B cell (primary cell): ENCODE measurements around the gene CADM2. TPM values are rescaled to one million over a fixed set of nuclear protein-coding genes. Genes with fewer than 3 reads are reported as not detected.

Experiments
- ATAC-seq: fragments of 200-7000 bp; cut with Tn5 transposase; one replicate; pipeline ENCODE4 v1.10.0; 2021; ENCODE audit warnings: low read depth, mild to moderate bottlenecking, moderate number of reproducible peaks, moderate library complexity
- CTCF ChIA-PET: fragments of 350-600 bp; sonication (Branson Sonifier 250); formaldehyde crosslinking; loops from one replicate; lab custom pipeline; 2021; ENCODE audit warnings: antibody characterized with exemption, inconsistent platforms; lab: Charles Lee
- POLR2A ChIA-PET: fragments of 350-600 bp; sonication (Branson Sonifier 250); formaldehyde crosslinking; loops from one replicate; lab custom pipeline; 2021; ENCODE audit warnings: antibody characterized with exemption; lab: Charles Lee
- DNase-seq: peaks from one replicate; pipeline ENCODE4 v3.0.0; 2013
- H2AFZ ChIP-seq: 2 replicates; pipeline ENCODE4 v1.6.1; 2012; ENCODE audit warnings: mild to moderate bottlenecking, low read depth, low read length; ENCODE audit not compliant: insufficient read depth, poor library complexity, severe bottlenecking
- H3K27ac ChIP-seq, 2 donors: 1 replicate in 1 of 2; 2 replicates in 1 of 2; pipeline ENCODE4 v1.5.1; 2012 to 2013; ENCODE audit warnings: low read length in 2 of 2, mild to moderate bottlenecking in 2 of 2, moderate library complexity in 1 of 2
- H3K27me3 ChIP-seq, 4 experiments: fragments of 200-600 bp in 1 of 4; sonication (generic) in 1 of 4; replicated peaks in 1 of 4; 1 replicate in 2 of 4; 2 replicates in 2 of 4; pipeline versions ENCODE4 v1.6.1 to v1.7.0; 2013 to 2016; ENCODE audit warnings: low read length in 3 of 4, mild to moderate bottlenecking in 2 of 4, mixed read lengths in 1 of 4, moderate library complexity in 1 of 4; ENCODE audit not compliant: insufficient read depth in 4 of 4, control insufficient read depth in 3 of 4; ENCODE audit errors: control extremely low read depth in 1 of 4
- H3K36me3 ChIP-seq, 2 experiments: replicated peaks in 1 of 2; 1 replicate in 1 of 2; 2 replicates in 1 of 2; pipeline versions ENCODE4 v1.6.1 to v1.7.1; 2013; ENCODE audit warnings: low read length in 1 of 2; ENCODE audit not compliant: insufficient read depth in 2 of 2, control insufficient read depth in 1 of 2; ENCODE audit errors: control extremely low read depth in 1 of 2, extremely low read depth in 1 of 2
- H3K4me1 ChIP-seq, 2 donors: fragments of 200-600 bp in 1 of 2; sonication (generic) in 1 of 2; 1 replicate in 1 of 2; 2 replicates in 1 of 2; pipeline versions ENCODE4 v1.5.1 to v1.6.1; 2013 to 2017; ENCODE audit warnings: low read length in 2 of 2; ENCODE audit not compliant: control insufficient read depth in 2 of 2, insufficient read depth in 2 of 2
- H3K4me2 ChIP-seq: replicated peaks from 2 replicates; pipeline ENCODE3; 2012; ENCODE audit warnings: mild to moderate bottlenecking, low read depth, low read length; ENCODE audit not compliant: poor library complexity, severe bottlenecking
- H3K4me3 ChIP-seq, 5 experiments: fragments of 200-600 bp in 1 of 5; sonication (generic) in 1 of 5; 1 replicate in 3 of 5; 2 replicates in 2 of 5; pipeline versions ENCODE4 v1.5.1 to v1.7.0; 2011 to 2016; ENCODE audit warnings: low read length in 4 of 5, mild to moderate bottlenecking in 4 of 5, low read depth in 2 of 5, control low read depth in 1 of 5, moderate library complexity in 1 of 5; ENCODE audit not compliant: insufficient read depth in 1 of 5; ENCODE audit errors: control extremely low read depth in 1 of 5, extremely low read depth in 1 of 5
- H3K79me2 ChIP-seq: fragments of 200-600 bp; sonication (generic); one replicate; pipeline ENCODE4 v1.6.0; 2016; ENCODE audit warnings: low read length; ENCODE audit not compliant: control insufficient read depth, insufficient read depth
- H3K9ac ChIP-seq: fragments of 200-600 bp; sonication (generic); 2 replicates; pipeline ENCODE4 v1.6.1; 2017; ENCODE audit warnings: mild to moderate bottlenecking, low read length, moderate library complexity
- H3K9me3 ChIP-seq, 3 donors: one replicate each; pipeline versions ENCODE4 v1.6.1 to v1.7.1; 2013; ENCODE audit warnings: low read length in 2 of 3; ENCODE audit not compliant: control insufficient read depth in 2 of 3, insufficient read depth in 1 of 3; ENCODE audit errors: control extremely low read depth in 1 of 3
- H4K20me1 ChIP-seq: 2 replicates; pipeline ENCODE4 v1.6.0; 2012; ENCODE audit warnings: mild to moderate bottlenecking, low read length; ENCODE audit not compliant: insufficient read depth, control insufficient read depth, poor library complexity, severe bottlenecking
- H3K27ac Mint-ChIP-seq: one replicate; pipeline ENCODE4 v1.8.0; 2021; ENCODE audit warnings: mixed read lengths
- H3K27me3 Mint-ChIP-seq: one replicate; pipeline ENCODE4 v1.8.0; 2021; ENCODE audit warnings: mixed read lengths
- H3K4me1 Mint-ChIP-seq: one replicate; pipeline ENCODE4 v1.8.0; 2021; ENCODE audit warnings: mixed read lengths
- H3K4me3 Mint-ChIP-seq: one replicate; pipeline ENCODE4 v1.8.0; 2021; ENCODE audit warnings: mixed read lengths
- H3K9me3 Mint-ChIP-seq: one replicate; pipeline ENCODE4 v1.8.0; 2022; ENCODE audit warnings: mixed read lengths; ENCODE audit not compliant: insufficient read depth
- CTCF ChIP-seq: fragments of 200-600 bp; IDR thresholded peaks from one replicate; pipeline ENCODE4 v1.8.0; 2022; ENCODE audit warnings: antibody characterized with exemption, mild to moderate bottlenecking
- EZH2 ChIP-seq: IDR thresholded peaks from 2 replicates; pipeline ENCODE4 v1.6.1; 2012; ENCODE audit warnings: borderline replicate concordance, low read depth, mild to moderate bottlenecking, moderate library complexity, low read length; ENCODE audit not compliant: insufficient read depth, poor library complexity, severe bottlenecking
- WGBS: methylation state at CpG from one replicate; pipeline ENCODE4 v1.1.5; 2013; ENCODE audit warnings: missing lambda C conversion rate; ENCODE audit not compliant: insufficient coverage; 5-methylcytosine and 5-hydroxymethylcytosine counted together
- intact Hi-C: fragments of 100-400 bp; cut with micrococcal nuclease; formaldehyde crosslinking; loops from one replicate; pipeline ENCODE4 v1.10.0; 2022
- polyA plus RNA-seq: library from polyadenylated mRNA; depleted of rRNA; stranded (reverse); fragments of >200 nt; gene quantifications from 2 replicates; pipeline ENCODE4 v1.2.3, GENCODE V29; 2012
- total RNA-seq, 2 donors: library from RNA; stranded (reverse); fragments of 120-200 nt in 1 of 2; gene quantifications; 1 replicate in 1 of 2; 2 replicates in 1 of 2; pipeline versions ENCODE4 v1.2.3 to v1.2.4, GENCODE V29; 2013 to 2022

Gene CADM2
- total and polyA plus RNA-seq, 2 donors (not counting 1 experiment from before 2014, with no cell fraction given): 0.10 to 0.37 TPM

DNA sequence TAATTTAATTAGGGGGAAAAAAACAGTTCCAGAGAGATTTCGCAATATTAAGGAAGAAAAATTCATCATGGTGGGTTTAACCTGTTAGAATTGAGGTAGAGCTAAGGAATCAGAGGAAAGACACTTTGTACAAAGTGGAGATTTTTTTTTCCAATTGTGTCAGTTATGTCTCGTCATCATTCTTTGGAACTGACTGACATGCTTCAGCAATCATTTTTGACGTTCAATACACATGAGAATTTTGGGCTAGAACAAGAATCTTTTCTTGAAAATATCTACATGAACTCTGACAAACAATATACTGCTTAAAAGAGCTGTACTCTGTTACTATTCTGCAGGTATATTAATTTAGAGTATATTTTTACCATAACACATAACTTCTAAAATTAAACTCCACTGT is 878.6 kb downstream of the CADM2 start:
- Histone ChIP-seq H3K9me3 (no peaks in the 10 kb centered on the region), H3K27me3 (no peaks in the 10 kb centered on the region), H2AFZ (no peak overlapping the region), H3K4me1 (no peaks in the 10 kb centered on the region), H4K20me1 (no peaks in the 10 kb centered on the region), H3K9ac (no peak overlapping the region), H3K79me2 (no peaks in the 10 kb centered on the region), H3K4me2 (no peak overlapping the region), H3K4me3 (no peak overlapping the region), H3K27ac (no peak overlapping the region), H3K36me3 (no peaks in the 10 kb centered on the region)
- WGBS: no CpG with 5 or more reads among the region's 3 CpGs
- no peaks in the 10 kb centered on the region for H3K27me3 Mint-ChIP-seq
- intact Hi-C loops: no loop called here
- no peaks in the 10 kb centered on the region for H3K9me3 Mint-ChIP-seq
- no peak for TF ChIP-seq EZH2
- no peak for TF ChIP-seq CTCF
- H3K27ac Mint-ChIP-seq: no peak overlapping the region
- H3K4me3 Mint-ChIP-seq: no peak overlapping the region
- no peak for ATAC-seq
- CTCF ChIA-PET: no interaction called here
- POLR2A ChIA-PET: no interaction called here
- no peaks in the 10 kb centered on the region for H3K4me1 Mint-ChIP-seq
- no peak for DNase-seq

DNA sequence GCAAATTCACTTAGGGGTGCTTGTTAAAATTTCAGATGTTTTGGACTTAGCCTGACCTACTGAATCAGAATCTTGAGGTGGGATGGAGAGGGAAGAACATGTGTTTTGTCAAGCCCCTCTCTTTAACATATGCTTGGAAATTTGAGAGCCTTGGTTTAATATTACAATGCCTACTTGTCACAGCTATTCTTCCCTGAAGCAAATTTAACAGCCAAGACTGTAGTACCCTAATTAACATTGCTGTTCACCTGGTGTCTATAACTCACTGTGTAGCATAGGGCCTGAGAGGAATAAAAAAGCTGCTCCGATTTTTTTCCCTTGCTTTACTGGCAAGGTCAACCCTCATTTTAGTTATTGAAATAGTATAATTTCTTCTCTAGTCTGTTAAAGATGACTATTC is 880.1 kb downstream of the CADM2 start:
- no peaks in the 10 kb centered on the region for H3K4me1 ChIP-seq
- H3K4me3 ChIP-seq: no peak overlapping the region
- POLR2A ChIA-PET: no interaction called here
- DNase-seq (no peak), ATAC-seq (no peak)
- no peaks in the 10 kb centered on the region for H3K9me3 Mint-ChIP-seq
- intact Hi-C loops: no loop called here
- H3K9ac ChIP-seq: no peak overlapping the region
- no peak overlapping the region for H3K27ac ChIP-seq
- no peaks in the 10 kb centered on the region for H3K27me3 Mint-ChIP-seq
- H4K20me1 ChIP-seq: no peaks in the 10 kb centered on the region
- H3K4me1 Mint-ChIP-seq: no peaks in the 10 kb centered on the region
- H3K79me2 ChIP-seq: no peaks in the 10 kb centered on the region
- no CpG with 5 or more reads among the region's 1 CpG for WGBS
- H3K9me3 ChIP-seq: no peaks in the 10 kb centered on the region
- H3K36me3 ChIP-seq: no peaks in the 10 kb centered on the region
- no peak overlapping the region for H3K4me2 ChIP-seq
- H3K27me3 ChIP-seq: no peaks in the 10 kb centered on the region
- TF ChIP-seq CTCF: no peak
- no peak for TF ChIP-seq EZH2
- CTCF ChIA-PET: no interaction called here
- H3K27ac Mint-ChIP-seq: no peak overlapping the region
- H2AFZ ChIP-seq: no peak overlapping the region
- no peak overlapping the region for H3K4me3 Mint-ChIP-seq
